ENCODE results near the gene CHCHD6. TPM values are rescaled to one million over a fixed set of nuclear protein-coding genes. Genes with fewer than 3 reads are reported as not detected.

The CHCHD6 gene
- total RNA-seq, 1 experiment from 2014 or later = 32.3 TPM

- in situ Hi-C loops (cut with HindIII; ENCODE audit: low sequenced_read_pairs) = no loop called here
- no peak for DNase-seq (ENCODE audit: low spot score)
Measured at GRCh38 chr3:126845920-126846715, 142.1 kb downstream of the CHCHD6 start.

GRCh38 chr3:126847061-126847460 is 143.0 kb downstream of the CHCHD6 start:
- in situ Hi-C loops (cut with HindIII; ENCODE audit: low sequenced_read_pairs) = no loop called here
- no peak for DNase-seq (ENCODE audit: low spot score)

GRCh38 chr3:126848991-126849390 is 145.0 kb downstream of the CHCHD6 start:
- in situ Hi-C loops (cut with HindIII; ENCODE audit: low sequenced_read_pairs) = no loop called here
- DNase-seq (ENCODE audit: low spot score) = no peak

- in situ Hi-C loops (cut with HindIII; ENCODE audit: low sequenced_read_pairs) = no loop called here
- no peak for DNase-seq (ENCODE audit: low spot score)
Measured at GRCh38 chr3:126849768-126850167, 145.7 kb downstream of the CHCHD6 start.

GRCh38 chr3:126850370-126851085 is 146.5 kb downstream of the CHCHD6 start:
- in situ Hi-C loops (cut with HindIII; ENCODE audit: low sequenced_read_pairs) = no loop called here
- peak; percentile 39 for DNase-seq (ENCODE audit: low spot score)

GRCh38 chr3:126851382-126851781 is 147.3 kb downstream of the CHCHD6 start:
- DNase-seq (ENCODE audit: low spot score) = no peak
- in situ Hi-C loops (cut with HindIII; ENCODE audit: low sequenced_read_pairs) = no loop called here

- in situ Hi-C loops (cut with HindIII; ENCODE audit: low sequenced_read_pairs) = no loop called here
- no peak for DNase-seq (ENCODE audit: low spot score)
Measured at GRCh38 chr3:126851934-126852333, 147.9 kb downstream of the CHCHD6 start.

- in situ Hi-C loops (cut with HindIII; ENCODE audit: low sequenced_read_pairs) = no loop called here
- DNase-seq (ENCODE audit: low spot score) = no peak
Measured at GRCh38 chr3:126852511-126852910, 148.5 kb downstream of the CHCHD6 start.

GRCh38 chr3:126854666-126855065 is 150.6 kb downstream of the CHCHD6 start:
- DNase-seq (ENCODE audit: low spot score) = no peak
- in situ Hi-C loops (cut with HindIII; ENCODE audit: low sequenced_read_pairs) = no loop called here

GRCh38 chr3:126855374-126855773 is 151.3 kb downstream of the CHCHD6 start:
- DNase-seq (ENCODE audit: low spot score) = no peak
- in situ Hi-C loops (cut with HindIII; ENCODE audit: low sequenced_read_pairs) = no loop called here

GRCh38 chr3:126857928-126858327 is 153.9 kb downstream of the CHCHD6 start:
- in situ Hi-C loops (cut with HindIII; ENCODE audit: low sequenced_read_pairs) = no loop called here
- no peak for DNase-seq (ENCODE audit: low spot score)

GRCh38 chr3:126858401-126858800 is 154.4 kb downstream of the CHCHD6 start:
- in situ Hi-C loops (cut with HindIII; ENCODE audit: low sequenced_read_pairs) = no loop called here

GRCh38 chr3:126858887-126859286 is 154.8 kb downstream of the CHCHD6 start:
- peak; percentile 81 for DNase-seq (ENCODE audit: low spot score)
- in situ Hi-C loops (cut with HindIII; ENCODE audit: low sequenced_read_pairs) = no loop called here

More at GRCh38 chr3:126858401-126858800, 154.4 kb downstream of the CHCHD6 start:
- no peak for DNase-seq (ENCODE audit: low spot score)

GRCh38 chr3:126859415-126860246 is 155.6 kb downstream of the CHCHD6 start:
- in situ Hi-C loops (cut with HindIII; ENCODE audit: low sequenced_read_pairs) = no loop called here
- DNase-seq (ENCODE audit: low spot score) = no peak

GRCh38 chr3:126865736-126866135 is 161.7 kb downstream of the CHCHD6 start:
- in situ Hi-C loops (cut with HindIII; ENCODE audit: low sequenced_read_pairs) = no loop called here
- DNase-seq (ENCODE audit: low spot score) = peak; percentile 23

- DNase-seq (ENCODE audit: low spot score) = no peak
- in situ Hi-C loops (cut with HindIII; ENCODE audit: low sequenced_read_pairs) = no loop called here
Measured at GRCh38 chr3:126866175-126866759, 162.2 kb downstream of the CHCHD6 start.

- in situ Hi-C loops (cut with HindIII; ENCODE audit: low sequenced_read_pairs) = no loop called here
- no peak for DNase-seq (ENCODE audit: low spot score)
Measured at GRCh38 chr3:126867190-126867862, 163.3 kb downstream of the CHCHD6 start.

GRCh38 chr3:126867863-126868200 is 163.8 kb downstream of the CHCHD6 start:
- in situ Hi-C loops (cut with HindIII; ENCODE audit: low sequenced_read_pairs) = no loop called here
- DNase-seq (ENCODE audit: low spot score) = no peak

GRCh38 chr3:126870608-126871210 is 166.7 kb downstream of the CHCHD6 start:
- DNase-seq (ENCODE audit: low spot score) = peak; percentile 9
- in situ Hi-C loops (cut with HindIII; ENCODE audit: low sequenced_read_pairs) = no loop called here
